CD14-positive monocyte (primary cell): ENCODE data around the gene HSPH1. TPM values are rescaled to one million over a fixed set of nuclear protein-coding genes. Genes with fewer than 3 reads are reported as not detected.

Experiments used
- DNase-seq, 3 donors: peaks; one replicate each; pipeline ENCODE4 v3.0.0-alpha.2; 2011 to 2022
- H2AFZ ChIP-seq: 2 replicates; pipeline ENCODE4 v1.6.0; 2012; ENCODE audit warnings: mild to moderate bottlenecking, low read depth, low read length, inconsistent platforms; ENCODE audit not compliant: insufficient read depth, poor library complexity, severe bottlenecking
- H3K27ac ChIP-seq, 2 donors: 1 replicate in 1 of 2; 2 replicates in 1 of 2; pipeline ENCODE4 v1.5.1; 2012 to 2013; ENCODE audit warnings: low read length in 2 of 2, control low read depth in 1 of 2, inconsistent platforms in 1 of 2, low read depth in 1 of 2, mild to moderate bottlenecking in 1 of 2
- H3K27me3 ChIP-seq, 2 donors: one replicate each; pipeline versions ENCODE4 v1.6.0 to v1.6.1; 2011 to 2013; ENCODE audit warnings: low read length in 2 of 2; ENCODE audit not compliant: control insufficient read depth in 2 of 2, insufficient read depth in 2 of 2
- H3K36me3 ChIP-seq, 2 donors: replicated peaks in 1 of 2; 1 replicate in 1 of 2; 2 replicates in 1 of 2; pipeline versions ENCODE4 v1.5.1 to v1.6.1; 2012 to 2013; ENCODE audit warnings: low read length in 2 of 2, control low read depth in 1 of 2, inconsistent platforms in 1 of 2, mild to moderate bottlenecking in 1 of 2; ENCODE audit not compliant: insufficient read depth in 2 of 2, control insufficient read depth in 1 of 2
- H3K4me1 ChIP-seq, 2 donors: 1 replicate in 1 of 2; 2 replicates in 1 of 2; pipeline versions ENCODE4 v1.5.1 to v1.6.1; 2012 to 2013; ENCODE audit warnings: low read length in 2 of 2, control low read depth in 1 of 2, inconsistent platforms in 1 of 2, mild to moderate bottlenecking in 1 of 2, moderate library complexity in 1 of 2; ENCODE audit not compliant: insufficient read depth in 2 of 2, control insufficient read depth in 1 of 2
- H3K4me2 ChIP-seq: replicated peaks from 2 replicates; pipeline ENCODE3; 2012; ENCODE audit warnings: low read length, moderate library complexity, mild to moderate bottlenecking; ENCODE audit not compliant: poor library complexity, severe bottlenecking; ENCODE audit errors: extremely low read depth
- H3K4me3 ChIP-seq, 3 experiments: fragments of 200-600 bp in 1 of 3; sonication (generic) in 1 of 3; replicated peaks in 1 of 3; 1 replicate in 2 of 3; 2 replicates in 1 of 3; pipeline ENCODE4 v1.5.1; 2011 to 2013; ENCODE audit warnings: low read length in 3 of 3, mild to moderate bottlenecking in 3 of 3, control low read depth in 2 of 3, low read depth in 2 of 3, inconsistent platforms in 1 of 3, moderate library complexity in 1 of 3
- H3K79me2 ChIP-seq: 2 replicates; pipeline ENCODE4 v1.6.0; 2012; ENCODE audit warnings: mild to moderate bottlenecking, control low read depth, inconsistent platforms, low read length, moderate library complexity; ENCODE audit not compliant: insufficient read depth
- H3K9ac ChIP-seq: 2 replicates; pipeline ENCODE4 v1.6.0; 2017; ENCODE audit warnings: low read length, mild to moderate bottlenecking; ENCODE audit not compliant: insufficient read depth, poor library complexity, severe bottlenecking
- H3K9me3 ChIP-seq, 2 donors: replicated peaks in 1 of 2; 1 replicate in 1 of 2; 2 replicates in 1 of 2; pipeline versions ENCODE4 v1.5.1 to v1.6.1; 2012 to 2013; ENCODE audit warnings: low read length in 2 of 2, control low read depth in 1 of 2; ENCODE audit not compliant: control insufficient read depth in 1 of 2, insufficient read depth in 1 of 2
- H4K20me1 ChIP-seq: 2 replicates; pipeline ENCODE4 v1.6.0; 2012; ENCODE audit warnings: mild to moderate bottlenecking, low read length, control low read depth, moderate library complexity; ENCODE audit not compliant: insufficient read depth
- H3K27ac Mint-ChIP-seq, 7 donors: one replicate each; pipeline ENCODE4 v1.8.0; 2020; ENCODE audit warnings: mild to moderate bottlenecking in 7 of 7, mixed read lengths in 7 of 7, moderate library complexity in 6 of 7, inconsistent platforms in 2 of 7
- H3K27me3 Mint-ChIP-seq, 3 donors: one replicate each; pipeline ENCODE4 v1.8.0; 2021 to 2022; ENCODE audit warnings: low read depth in 3 of 3, mild to moderate bottlenecking in 3 of 3, mixed read lengths in 3 of 3, moderate library complexity in 3 of 3, inconsistent platforms in 1 of 3
- H3K36me3 Mint-ChIP-seq, 2 donors: one replicate each; pipeline ENCODE4 v1.8.0; 2020; ENCODE audit warnings: mixed read lengths in 2 of 2, inconsistent platforms in 1 of 2, mild to moderate bottlenecking in 1 of 2
- H3K4me1 Mint-ChIP-seq: one replicate; pipeline ENCODE4 v1.8.0; 2020; ENCODE audit warnings: mild to moderate bottlenecking, mixed read lengths
- H3K4me3 Mint-ChIP-seq, 2 donors: one replicate each; pipeline ENCODE4 v1.8.0; 2020; ENCODE audit warnings: mild to moderate bottlenecking in 2 of 2, mixed read lengths in 2 of 2, moderate library complexity in 1 of 2
- H3K9me3 Mint-ChIP-seq, 7 donors: one replicate each; pipeline ENCODE4 v1.8.0; 2020 to 2022; ENCODE audit warnings: mixed read lengths in 7 of 7, mild to moderate bottlenecking in 6 of 7, moderate library complexity in 6 of 7, inconsistent platforms in 2 of 7
- CTCF ChIP-seq: fragments of 200-600 bp; IDR thresholded peaks from one replicate; pipeline ENCODE4 v1.8.0; 2022; ENCODE audit warnings: antibody characterized with exemption, mild to moderate bottlenecking
- WGBS: methylation state at CpG from one replicate; pipeline ENCODE4 v1.1.5; 2013; ENCODE audit warnings: missing lambda C conversion rate; ENCODE audit not compliant: insufficient coverage; 5-methylcytosine and 5-hydroxymethylcytosine counted together
- intact Hi-C, 2 donors: fragments of 100-400 bp; cut with micrococcal nuclease; formaldehyde crosslinking; loops; one replicate each; pipeline versions ENCODE4 v1.15.0 to v1.15.1; 2023
- polyA plus RNA-seq, 3 donors: library from polyadenylated mRNA; depleted of rRNA in 1 of 3; unstranded in 2 of 3; stranded (reverse) in 1 of 3; fragments of 300-500 nt in 2 of 3; fragments of >200 nt in 1 of 3; fragmentation: Illumina TruSeq in 2 of 3; gene quantifications; 1 replicate in 2 of 3; 2 replicates in 1 of 3; pipeline ENCODE4 v1.2.3, GENCODE V29; 2012 to 2021

Gene HSPH1
- polyA plus RNA-seq, 3 donors, result 7.4 to 11.3 (median 9.1) TPM

- H3K4me2 ChIP-seq, result no peak overlapping the region
- H3K9me3 ChIP-seq, result no peaks in the 10 kb centered on the region
- Mint-ChIP-seq H3K27ac (peak overlapping the region in 1 of 7 donors; percentile 72), H3K36me3 (no peaks in the 10 kb centered on the region), H3K27me3 (peaks cover 15 to 23% (median 16%) of the 10 kb centered on the region in 3 donors), H3K4me1 (no peaks in the 10 kb centered on the region), H3K4me3 (no peak overlapping the region), H3K9me3 (peaks cover 0 to 3% (median 0%) of the 10 kb centered on the region in 7 donors)
- no peak overlapping the region for H3K27ac ChIP-seq
- H4K20me1 ChIP-seq, result no peaks in the 10 kb centered on the region
- intact Hi-C loops, result no loop called here
- H3K27me3 ChIP-seq, result no peaks in the 10 kb centered on the region
- no peaks in the 10 kb centered on the region for H3K79me2 ChIP-seq
- no peak overlapping the region for H3K4me3 ChIP-seq
- H2AFZ ChIP-seq, result no peak overlapping the region
- H3K4me1 ChIP-seq, result no peaks in the 10 kb centered on the region
- no CpG with 5 or more reads among the region's 3 CpGs for WGBS
- no peak for DNase-seq
- no peaks in the 10 kb centered on the region for H3K36me3 ChIP-seq
- TF ChIP-seq CTCF, result no peak
- no peak overlapping the region for H3K9ac ChIP-seq
Measured at GRCh38 chr13:31102905-31103304, 58.8 kb downstream of the HSPH1 start.

GRCh38 chr13:31101472-31102170, 60.1 kb downstream of the HSPH1 start:
- intact Hi-C loops, result no loop called here
- TF ChIP-seq CTCF, result no peak
- 44% methylated on average over 6 of the region's 7 CpGs for WGBS

More at GRCh38 chr13:31101472-31102170, 60.1 kb downstream of the HSPH1 start:
- no peak overlapping the region for H3K4me2 ChIP-seq
- no peak overlapping the region for H3K27ac ChIP-seq
- peaks cover 0 to 4% (median 0%) of the 10 kb centered on the region in 7 donors for H3K9me3 Mint-ChIP-seq
- H3K36me3 Mint-ChIP-seq, result no peaks in the 10 kb centered on the region
- no peaks in the 10 kb centered on the region for H3K4me1 ChIP-seq
- no peak overlapping the region for H3K9ac ChIP-seq
- DNase-seq, result no peak
- no peaks in the 10 kb centered on the region for H3K79me2 ChIP-seq
- H4K20me1 ChIP-seq, result no peaks in the 10 kb centered on the region
- no peaks in the 10 kb centered on the region for H3K27me3 ChIP-seq
- H3K4me1 Mint-ChIP-seq, result no peaks in the 10 kb centered on the region
- no peak overlapping the region for H3K4me3 ChIP-seq
- no peaks in the 10 kb centered on the region for H3K9me3 ChIP-seq
- H2AFZ ChIP-seq, result no peak overlapping the region
- peaks cover 18 to 29% (median 20%) of the 10 kb centered on the region in 3 donors for H3K27me3 Mint-ChIP-seq
- H3K4me3 Mint-ChIP-seq, result no peak overlapping the region
- H3K36me3 ChIP-seq, result no peaks in the 10 kb centered on the region
- H3K27ac Mint-ChIP-seq, result no peak overlapping the region
